IMR-90 (cell line): ENCODE measurements around the gene DUSP16. TPM values are rescaled to one million over a fixed set of nuclear protein-coding genes. Genes with fewer than 3 reads are reported as not detected.

Source experiments
- ATAC-seq: fragments of 200-7000 bp; cut with Tn5 transposase; 2 replicates; pipeline ENCODE4 v1.9.1; 2020; ENCODE audit warnings: low read depth, mild to moderate bottlenecking, moderate library complexity
- BruUV-seq: library from RNA; stranded (reverse); fragments of 400-500 nt; replicated peaks from 2 replicates; lab custom pipeline; 2021; lab: Mats Ljungman, UMichigan
- CTCF ChIA-PET: fragments of 300-600 bp; formaldehyde crosslinking; extraction: SDS; loops from one replicate; lab custom pipeline; 2021; ENCODE audit warnings: antibody characterized with exemption; lab: Yijun Ruan, JAX
- POLR2A ChIA-PET: fragments of 300-600 bp; sonication (Branson Sonifier 250); formaldehyde crosslinking; loops from one replicate; lab custom pipeline; 2022; ENCODE audit warnings: antibody characterized with exemption; ENCODE audit not compliant: unreplicated experiment; lab: Charles Lee
- DNase-seq: peaks from one replicate; pipeline ENCODE4 v3.0.0; 2013
- H2AFZ ChIP-seq: replicated peaks from 2 replicates; pipeline ENCODE3; 2013; ENCODE audit warnings: low read length, mild to moderate bottlenecking; ENCODE audit not compliant: poor library complexity
- H2AK5ac ChIP-seq: 2 replicates; pipeline ENCODE4 v1.6.1; 2013; ENCODE audit warnings: low read depth, low read length, inconsistent platforms
- H2AK9ac ChIP-seq: replicated peaks from 2 replicates; pipeline ENCODE3; 2013; ENCODE audit warnings: mild to moderate bottlenecking, low read depth, low read length, moderate library complexity; ENCODE audit not compliant: poor library complexity
- H2BK120ac ChIP-seq: 2 replicates; pipeline ENCODE4 v1.6.1; 2013; ENCODE audit warnings: low read depth, low read length, inconsistent platforms
- H2BK15ac ChIP-seq: 3 replicates; pipeline ENCODE4 v1.6.1; 2013; ENCODE audit warnings: low read depth, low read length, inconsistent platforms
- H2BK20ac ChIP-seq: 2 replicates; pipeline ENCODE4 v1.6.1; 2013; ENCODE audit warnings: low read depth, mild to moderate bottlenecking, inconsistent platforms, low read length, moderate library complexity
- H2BK5ac ChIP-seq: 2 replicates; pipeline ENCODE4 v1.6.1; 2013; ENCODE audit warnings: mild to moderate bottlenecking, low read depth, low read length, inconsistent platforms; ENCODE audit not compliant: poor library complexity, severe bottlenecking
- H3K14ac ChIP-seq: replicated peaks from 2 replicates; pipeline ENCODE4 v1.6.1; 2013; ENCODE audit warnings: low read depth, low read length, inconsistent platforms
- H3K18ac ChIP-seq: 2 replicates; pipeline ENCODE4 v1.6.1; 2013; ENCODE audit warnings: low read depth, low read length, control low read depth
- H3K23ac ChIP-seq: 2 replicates; pipeline ENCODE4 v1.6.1; 2013; ENCODE audit warnings: low read depth, low read length, inconsistent platforms
- H3K27ac ChIP-seq: 2 replicates; pipeline ENCODE4 v1.5.1; 2013; ENCODE audit warnings: mild to moderate bottlenecking, control low read depth, low read length; ENCODE audit not compliant: insufficient read depth
- H3K27me3 ChIP-seq: 2 replicates; pipeline ENCODE4 v1.6.1; 2013; ENCODE audit warnings: low read length; ENCODE audit not compliant: control insufficient read depth, insufficient read depth
- H3K36me3 ChIP-seq: 2 replicates; pipeline ENCODE4 v1.6.1; 2013; ENCODE audit warnings: low read length, mixed read lengths; ENCODE audit not compliant: control insufficient read depth, insufficient read depth
- H3K4ac ChIP-seq: 2 replicates; pipeline ENCODE4 v1.6.1; 2013; ENCODE audit warnings: low read depth, low read length, inconsistent platforms
- H3K4me1 ChIP-seq: 2 replicates; pipeline ENCODE4 v1.6.1; 2013; ENCODE audit warnings: low read length, mixed read lengths; ENCODE audit not compliant: control insufficient read depth, insufficient read depth
- H3K4me2 ChIP-seq: 2 replicates; pipeline ENCODE4 v1.6.1; 2013; ENCODE audit warnings: low read depth, mild to moderate bottlenecking, control low read depth, low read length, moderate library complexity
- H3K4me3 ChIP-seq: 2 replicates; pipeline ENCODE4 v1.5.1; 2013; ENCODE audit warnings: low read depth, mild to moderate bottlenecking, control low read depth, low read length, moderate library complexity; ENCODE audit not compliant: insufficient read depth
- H3K56ac ChIP-seq: 2 replicates; pipeline ENCODE4 v1.6.1; 2013; ENCODE audit warnings: low read length, inconsistent platforms; ENCODE audit not compliant: insufficient read depth; ENCODE audit errors: extremely low read depth
- H3K79me1 ChIP-seq, 2 experiments: 2 replicates each; pipeline ENCODE4 v1.6.1; 2013; ENCODE audit warnings: low read length in 2 of 2, inconsistent platforms in 1 of 2, low read depth in 1 of 2
- H3K9ac ChIP-seq: 2 replicates; pipeline ENCODE4 v1.6.1; 2013; ENCODE audit warnings: low read depth, low read length, control low read depth
- H3K9me1 ChIP-seq: 2 replicates; pipeline ENCODE4 v1.6.1; 2013; ENCODE audit warnings: low read length, inconsistent platforms; ENCODE audit not compliant: insufficient read depth
- H3K9me3 ChIP-seq: 2 replicates; pipeline ENCODE4 v1.6.1; 2013; ENCODE audit warnings: low read length; ENCODE audit not compliant: control insufficient read depth, insufficient read depth
- H4K20me1 ChIP-seq: 2 replicates; pipeline ENCODE4 v1.6.1; 2013; ENCODE audit warnings: low read length, inconsistent platforms; ENCODE audit not compliant: insufficient read depth
- H4K5ac ChIP-seq: 2 replicates; pipeline ENCODE4 v1.6.1; 2013; ENCODE audit warnings: mild to moderate bottlenecking, low read depth, low read length, control low read depth
- H4K8ac ChIP-seq, 2 experiments: 2 replicates each; pipeline ENCODE4 v1.6.1; 2013; ENCODE audit warnings: low read depth in 2 of 2, low read length in 2 of 2, control low read depth in 1 of 2, inconsistent platforms in 1 of 2
- H4K91ac ChIP-seq: 2 replicates; pipeline ENCODE4 v1.6.1; 2013; ENCODE audit warnings: low read depth, low read length, inconsistent platforms; ENCODE audit not compliant: insufficient read depth
- BHLHE40 ChIP-seq: fragments of 150-350 bp; IDR thresholded peaks from 2 replicates; pipeline ENCODE4 v1.6.1; 2016; ENCODE audit warnings: mild to moderate bottlenecking, low read depth, low read length
- CEBPB ChIP-seq: IDR thresholded peaks from 2 replicates; pipeline ENCODE4 v1.6.1; 2012; ENCODE audit warnings: low read depth, low read length, improper control_type of control experiment
- MAFK ChIP-seq: IDR thresholded peaks from 2 replicates; pipeline ENCODE4 v1.6.1; 2012; ENCODE audit warnings: low read depth, low read length, improper control_type of control experiment
- MAZ ChIP-seq: IDR thresholded peaks from 2 replicates; pipeline ENCODE4 v1.6.1; 2012; ENCODE audit warnings: low read depth, mild to moderate bottlenecking, low read length, improper control_type of control experiment, moderate library complexity, borderline replicate concordance
- MXI1 ChIP-seq: IDR thresholded peaks from 2 replicates; pipeline ENCODE4 v1.6.1; 2012; ENCODE audit warnings: low read depth, mild to moderate bottlenecking, low read length, moderate library complexity, borderline replicate concordance
- NFE2L2 ChIP-seq: fragments of 150-350 bp; IDR thresholded peaks from 2 replicates; pipeline ENCODE4 v1.6.1; 2016; ENCODE audit warnings: low read depth, mild to moderate bottlenecking, low read length
- RAD21 ChIP-seq: IDR thresholded peaks from 2 replicates; pipeline ENCODE4 v1.6.1; 2012; ENCODE audit warnings: low read length, improper control_type of control experiment
- RFX5 ChIP-seq: IDR thresholded peaks from 2 replicates; pipeline ENCODE4 v1.8.0; 2012; ENCODE audit warnings: low read depth, mild to moderate bottlenecking, low read length, moderate library complexity
- SMC3 ChIP-seq: fragments of 150-350 bp; IDR thresholded peaks from 2 replicates; pipeline ENCODE4 v1.6.1; 2016; ENCODE audit warnings: low read depth, mild to moderate bottlenecking, antibody characterized with exemption, low read length, moderate library complexity
- WGBS, 2 experiments: methylation state at CpG; one replicate each; pipeline versions ENCODE4 v1.1.5 to v1.1.7; 2013; ENCODE audit warnings: missing lambda C conversion rate in 2 of 2; ENCODE audit not compliant: insufficient read length in 1 of 2; ENCODE audit errors: extremely low coverage in 2 of 2; 5-methylcytosine and 5-hydroxymethylcytosine counted together
- dilution Hi-C: fragments of 300-500 bp; cut with HindIII; formaldehyde crosslinking; loops from one replicate; pipeline ENCODE4 v1.14.3; 2018; ENCODE audit warnings: low sequenced_read_pairs; ENCODE audit not compliant: unreplicated experiment
- in situ Hi-C: fragments of 300-500 bp; cut with MboI; formaldehyde crosslinking; loops from 3 replicates; pipeline ENCODE4 v1.14.3; 2019; ENCODE audit warnings: low sequenced_read_pairs, inconsistent platforms, mixed read lengths
- intact Hi-C: fragments of 100-400 bp; cut with micrococcal nuclease; formaldehyde crosslinking; loops from 2 replicates; pipeline ENCODE4 v1.10.0; 2022
- polyA plus RNA-seq, 3 experiments: library from polyadenylated mRNA; depleted of rRNA; stranded (reverse); fragments of >200 nt; gene quantifications; 2 replicates each; pipeline ENCODE4 v1.2.3, GENCODE V29; 2012; ENCODE audit warnings: low replicate concordance in 1 of 3
- total RNA-seq: library from RNA; depleted of rRNA; stranded (reverse); fragments of >200 nt; gene quantifications from 2 replicates; pipeline ENCODE4 v1.2.3, GENCODE V29; 2012
- TF ChIP-seq, protein P1 (sequence below): fragments of 150-350 bp; IDR thresholded peaks from 2 replicates; pipeline ENCODE4 v1.6.1; 2017; ENCODE audit warnings: mild to moderate bottlenecking, antibody characterized with exemption, low read length, low read depth

Gene DUSP16
- total and polyA plus RNA-seq, 2 of the 4 experiments (the other 2 are of a cell fraction) = 4.7 to 10.0 TPM

DNA sequence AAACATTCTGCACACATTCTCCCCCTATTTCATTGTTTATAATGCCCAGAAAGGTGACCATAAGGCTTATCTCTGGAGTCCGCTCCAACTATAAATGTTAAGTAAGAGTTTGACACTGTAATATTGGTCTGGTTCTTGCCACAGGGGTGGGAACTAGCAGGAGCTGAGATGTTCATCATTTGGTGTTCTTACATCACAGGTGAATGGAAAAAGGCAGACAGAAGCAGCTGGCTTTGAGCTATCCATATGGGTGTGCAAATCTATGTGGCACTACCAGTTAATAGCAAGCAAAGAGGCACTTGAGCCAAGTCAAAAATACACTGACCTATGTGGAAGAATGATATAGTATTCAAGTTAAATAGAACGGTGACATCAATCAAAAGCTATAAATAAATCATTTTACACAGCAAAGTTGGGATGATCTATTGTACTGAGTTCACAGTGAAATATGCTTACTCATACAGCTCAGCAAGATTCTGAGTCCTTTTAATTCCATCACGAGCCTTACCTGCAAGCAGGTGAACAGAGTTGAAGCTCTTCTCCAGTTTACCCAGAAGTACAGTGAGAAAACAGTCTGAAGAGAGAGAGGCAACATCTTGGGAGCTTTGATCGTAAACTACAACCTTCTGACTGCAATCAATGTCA lies 43.2 kb downstream of the DUSP16 start:
- intact Hi-C loops = no loop called here
- no peak overlapping the region for H2AK5ac ChIP-seq
- no TSS peak for BruUV-seq
- ChIA-PET POLR2A (interaction anchor here (0.5 kb wide), 1 partner anchor 882 kb away, joined by 3 read pairs; no protein-coding TSS in a partner anchor), CTCF (no interaction called here)
- no peak overlapping the region for H4K5ac ChIP-seq
- no peak overlapping the region for H3K9ac ChIP-seq
- no peak overlapping the region for H3K14ac ChIP-seq
- H2AFZ ChIP-seq = no peak overlapping the region
- no peak overlapping the region for H3K56ac ChIP-seq
- H3K23ac ChIP-seq = no peak overlapping the region
- no peak overlapping the region for H3K27ac ChIP-seq
- no peaks in the 10 kb centered on the region for H3K27me3 ChIP-seq
- H3K36me3 ChIP-seq = peaks cover 3% of the 10 kb centered on the region; the same call in 1 of the 2 replicates
- ATAC-seq = no peak
- dilution Hi-C loops = no loop called here
- no peak overlapping the region for H2BK120ac ChIP-seq
- no peak overlapping the region for H3K4me2 ChIP-seq
- no peak overlapping the region for H3K4ac ChIP-seq
- 0 out of 2 replicates have a peak, but pooled peaks cover 3% of the 10 kb centered on the region for H3K4me1 ChIP-seq
- H3K18ac ChIP-seq = no peak overlapping the region
- no peak overlapping the region for H4K91ac ChIP-seq
- no peak overlapping the region for H2BK20ac ChIP-seq
- no peaks in the 10 kb centered on the region for H3K9me3 ChIP-seq
- H4K8ac ChIP-seq = no peak overlapping the region
- H3K9me1 ChIP-seq = peaks cover 13% of the 10 kb centered on the region; the same call in 1 of the 2 replicates
- no peak overlapping the region for H2BK5ac ChIP-seq
- H3K4me3 ChIP-seq = no peak overlapping the region
- in situ Hi-C loops = no loop called here
- peaks cover 4 to 21% of the 10 kb centered on the region in 2 experiments for H3K79me1 ChIP-seq
- no peak for DNase-seq
- H2BK15ac ChIP-seq = no peak overlapping the region
- WGBS, 2 experiments = no CpG with 5 or more reads among the region's 4 CpGs
- H4K20me1 ChIP-seq = no peaks in the 10 kb centered on the region; the same call in 1 of the 2 replicates
- no peak overlapping the region for H2AK9ac ChIP-seq
- TF ChIP-seq RFX5 = no peak
- TF ChIP-seq NFE2L2 = no peak
- TF ChIP-seq SMC3 = no peak
- no peak for TF ChIP-seq MAZ
- TF ChIP-seq, protein P1, sequence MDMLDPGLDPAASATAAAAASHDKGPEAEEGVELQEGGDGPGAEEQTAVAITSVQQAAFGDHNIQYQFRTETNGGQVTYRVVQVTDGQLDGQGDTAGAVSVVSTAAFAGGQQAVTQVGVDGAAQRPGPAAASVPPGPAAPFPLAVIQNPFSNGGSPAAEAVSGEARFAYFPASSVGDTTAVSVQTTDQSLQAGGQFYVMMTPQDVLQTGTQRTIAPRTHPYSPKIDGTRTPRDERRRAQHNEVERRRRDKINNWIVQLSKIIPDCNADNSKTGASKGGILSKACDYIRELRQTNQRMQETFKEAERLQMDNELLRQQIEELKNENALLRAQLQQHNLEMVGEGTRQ = no peak
- no peak for TF ChIP-seq MAFK
- TF ChIP-seq MXI1 = no peak
- TF ChIP-seq BHLHE40 = no peak
- no peak for TF ChIP-seq RAD21
- no peak for TF ChIP-seq CEBPB
